ENCODE results near the gene RCN2.
"Not testable (repeated sequence)": the region's sequence is repeated elsewhere in the genome, so short reads cannot be mapped to it uniquely, and the experiment has no call there.

Gene RCN2

GRCh38 chr15:76931397-76932134 is at the start of gene RCN2:
RCN2 (plus strand) TSS chr15:76931749; CDS start chr15:76931842, 93 bp downstream.
- DNase-seq: peak; percentile 80 to 88 (median 83)

GRCh38 chr15:76885212-76885611 is 46.3 kb upstream of the RCN2 start:
- no peak for DNase-seq

- not testable (repeated sequence) for DNase-seq
Observed at GRCh38 chr15:76887280-76888141, 44.0 kb upstream of the RCN2 start.

GRCh38 chr15:76892836-76893235 is 38.7 kb upstream of the RCN2 start:
- not testable (repeated sequence) for DNase-seq

GRCh38 chr15:76894174-76894573 is 37.4 kb upstream of the RCN2 start:
- no peak for DNase-seq

GRCh38 chr15:76898102-76898501 is 33.4 kb upstream of the RCN2 start:
- no peak for DNase-seq

- DNase-seq: not testable (repeated sequence)
Observed at GRCh38 chr15:76899176-76899930, 32.2 kb upstream of the RCN2 start.

GRCh38 chr15:76899931-76900310 is 31.6 kb upstream of the RCN2 start:
- DNase-seq: not testable (repeated sequence)

GRCh38 chr15:76901965-76902364 is 29.6 kb upstream of the RCN2 start:
- no peak for DNase-seq

GRCh38 chr15:76903251-76903681 is 28.3 kb upstream of the RCN2 start:
- peak in 3 of 6 experiments; percentile 11 to 25 (median 24) for DNase-seq

GRCh38 chr15:76904461-76905012 is 27.0 kb upstream of the RCN2 start:
- DNase-seq: peak in 3 of 6 experiments; percentile 16 to 38 (median 19)

GRCh38 chr15:76905013-76905839 is 26.3 kb upstream of the RCN2 start, which contains the start of gene SCAPER:
SCAPER (minus strand) TSS chr15:76905340; CDS start chr15:76883817, 21,523 bp downstream.
- peak; percentile 81 to 90 (median 86) for DNase-seq

GRCh38 chr15:76905855-76906254 is 25.7 kb upstream of the RCN2 start:
- DNase-seq: no peak

GRCh38 chr15:76912430-76912829 is 19.1 kb upstream of the RCN2 start:
- DNase-seq: no peak

- DNase-seq: no peak
Observed at GRCh38 chr15:76913737-76914136, 17.8 kb upstream of the RCN2 start.

- no peak for DNase-seq
Observed at GRCh38 chr15:76916369-76916768, 15.2 kb upstream of the RCN2 start.

GRCh38 chr15:76928201-76928600 is 3.3 kb upstream of the RCN2 start:
- no peak for DNase-seq

- DNase-seq: no peak
Observed at GRCh38 chr15:76929011-76929760, 2.4 kb upstream of the RCN2 start.

- no peak for DNase-seq
Observed at GRCh38 chr15:76930831-76931396, 635 bp upstream of the RCN2 start.

- peak in 2 of 6 experiments; percentile 27 to 28 for DNase-seq
Observed at GRCh38 chr15:76932135-76932966, 802 bp downstream of the RCN2 start.
